Smooth muscle cell of bladder (primary cell): ENCODE data around the gene EXOC3L2. TPM values are rescaled to one million over a fixed set of nuclear protein-coding genes. Genes with fewer than 3 reads are reported as not detected.

Source experiments
- total RNA-seq: library from RNA; depleted of rRNA; stranded (reverse); fragments of >200 nt; gene quantifications from 2 replicates; pipeline ENCODE4 v1.2.3, GENCODE V29; 2014

EXOC3L2 gene
- under 0.01 and 0.09 TPM in 2 replicates for total RNA-seq

GRCh38 chr19:45245334-45245787 lies at the start of gene EXOC3L2:
Gene EXOC3L2, minus strand, starts transcription at chr19:45245407. Its CDS starts 6,362 bp downstream, at chr19:45239045.

GRCh38 chr19:45250832-45251451 lies 5.7 kb upstream of the EXOC3L2 start, which contains the start of gene MARK4:
Gene MARK4, plus strand, starts transcription at chr19:45251271. Its CDS starts 318 bp downstream, at chr19:45251589.

GRCh38 chr19:45178262-45179071 lies 66.7 kb downstream of the EXOC3L2 start, which contains the start of gene BLOC1S3:
Gene BLOC1S3, plus strand, starts transcription at chr19:45178784. Its CDS starts 513 bp downstream, at chr19:45179297.

GRCh38 chr19:45177817-45178261 lies 67.4 kb downstream of the EXOC3L2 start, which contains the start of gene TRAPPC6A:
Gene TRAPPC6A, minus strand, starts transcription at chr19:45178237. Its CDS starts 19 bp downstream, at chr19:45178218.

Other genes starting within 250 kb of the EXOC3L2 start
- gene RELB, start 243.9 kb downstream of the EXOC3L2 start, total RNA-seq = 5.5 and 7.3 TPM in 2 replicates
- 7.8 and 12.6 TPM in 2 replicates for gene CLASRP, start 206.4 kb downstream of the EXOC3L2 start, total RNA-seq
- not detected in 2 replicates for gene ZNF296, start 168.9 kb downstream of the EXOC3L2 start, total RNA-seq
- 12.1 and 15.6 TPM in 2 replicates for gene GEMIN7, start 166.1 kb downstream of the EXOC3L2 start, total RNA-seq
- 20.6 and 29.2 TPM in 2 replicates for gene PPP1R37, start 152.2 kb downstream of the EXOC3L2 start, total RNA-seq
- gene NKPD1, start 84.4 kb downstream of the EXOC3L2 start, total RNA-seq = 0.14 and 0.18 TPM in 2 replicates
- gene TRAPPC6A, start 67.2 kb downstream of the EXOC3L2 start, total RNA-seq = 13.5 and 14.1 TPM in 2 replicates
- gene BLOC1S3, start 66.6 kb downstream of the EXOC3L2 start, total RNA-seq = 2.3 and 2.9 TPM in 2 replicates
- 8.2 and 11.9 TPM in 2 replicates for gene MARK4, start 5.9 kb upstream of the EXOC3L2 start, total RNA-seq
- under 0.01 TPM in 1 of 2 replicates, not detected in the other for gene CKM, start 77.5 kb upstream of the EXOC3L2 start, total RNA-seq
- under 0.01 and 0.09 TPM in 2 replicates for gene KLC3, start 95.3 kb upstream of the EXOC3L2 start, total RNA-seq
- gene ERCC2, start 125.2 kb upstream of the EXOC3L2 start, total RNA-seq = 19.6 and 27.3 TPM in 2 replicates
- 1.6 and 1.7 TPM in 2 replicates for gene PPP1R13L, start 159.7 kb upstream of the EXOC3L2 start, total RNA-seq
- gene POLR1G, start 161.2 kb upstream of the EXOC3L2 start, total RNA-seq = 2.8 and 5.4 TPM in 2 replicates
- gene ERCC1, start 178.5 kb upstream of the EXOC3L2 start, total RNA-seq = 76.4 and 88.5 TPM in 2 replicates
- gene FOSB, start 222.6 kb upstream of the EXOC3L2 start, total RNA-seq = 0.57 and 2.7 TPM in 2 replicates